ENCODE measurements around the gene MYO5C.

- TF ChIP-seq EZH2 (IDR thresholded peaks at IDR 0.05; ENCODE audit: borderline replicate concordance, low read depth, low read length, severe bottlenecking) (no peak), GATA2 (IDR thresholded peaks at IDR 0.05; ENCODE audit: insufficient read depth, insufficient read length, low read depth, low read length) (no peak), CTCF (IDR thresholded peaks at IDR 0.05; ENCODE audit: extremely low read depth in 1 of 2, insufficient read depth in 1 of 2, low read depth in 1 of 2, low read length in 2 of 2) (no peak), POLR2AphosphoS5 (IDR thresholded peaks at IDR 0.05; ENCODE audit: insufficient read depth, low read depth, low read length) (no peak), MYC (IDR thresholded peaks at IDR 0.05; ENCODE audit: low read depth, low read length) (no peak), FOS (IDR thresholded peaks at IDR 0.05; ENCODE audit: borderline replicate concordance, insufficient read depth, low read length) (no peak), POLR2A (IDR thresholded peaks at IDR 0.05; ENCODE audit: low read depth, low read length) (no peak)
These were observed 51.7 kb downstream of the MYO5C start for GRCh38 chr15:52243697-52244555.
